ENCODE results near the gene MAP4K3. TPM values are rescaled to one million over a fixed set of nuclear protein-coding genes. Genes with fewer than 3 reads are reported as not detected.
"Not testable (repeated sequence)": the region's sequence is repeated elsewhere in the genome, so short reads cannot be mapped to it uniquely, and the experiment has no call there.

Gene MAP4K3
- total RNA-seq, 6 experiments from 2014 or later = 28.7 to 34.4 (median 30.7) TPM

DNA sequence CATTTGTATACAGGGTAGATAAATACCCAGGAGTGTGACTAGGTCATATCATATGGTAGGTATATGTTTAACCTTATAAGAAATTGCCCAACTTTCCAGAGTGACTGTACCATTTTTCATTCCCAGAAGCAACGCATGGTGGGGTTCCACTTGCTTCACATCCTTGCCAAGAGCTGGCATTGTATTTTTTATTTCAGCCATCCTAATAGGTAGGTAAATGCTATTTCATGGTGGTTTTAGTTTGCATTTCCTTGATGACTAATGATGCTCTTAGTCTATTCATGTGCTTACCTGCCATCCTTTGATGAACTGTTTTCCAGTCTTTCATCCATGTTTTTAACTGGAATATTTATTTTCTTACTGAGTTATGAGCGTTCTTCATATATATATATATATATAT is 51.9 kb downstream of the MAP4K3 start:
- Mint-ChIP-seq H3K27ac (no peak overlapping the region), H3K36me3 (ENCODE audit: low read depth) (peaks cover 14% of the 10 kb centered on the region), H3K4me1 (ENCODE audit: low read depth) (peaks cover 54% of the 10 kb centered on the region), H3K27me3 (ENCODE audit: insufficient read depth) (no peaks in the 10 kb centered on the region; the same call in none of the 2 replicates), H3K9me3 (no peaks in the 10 kb centered on the region; the same call in 1 of the 2 replicates), H3K4me3 (no peak overlapping the region)
- TF ChIP-seq, protein P1, sequence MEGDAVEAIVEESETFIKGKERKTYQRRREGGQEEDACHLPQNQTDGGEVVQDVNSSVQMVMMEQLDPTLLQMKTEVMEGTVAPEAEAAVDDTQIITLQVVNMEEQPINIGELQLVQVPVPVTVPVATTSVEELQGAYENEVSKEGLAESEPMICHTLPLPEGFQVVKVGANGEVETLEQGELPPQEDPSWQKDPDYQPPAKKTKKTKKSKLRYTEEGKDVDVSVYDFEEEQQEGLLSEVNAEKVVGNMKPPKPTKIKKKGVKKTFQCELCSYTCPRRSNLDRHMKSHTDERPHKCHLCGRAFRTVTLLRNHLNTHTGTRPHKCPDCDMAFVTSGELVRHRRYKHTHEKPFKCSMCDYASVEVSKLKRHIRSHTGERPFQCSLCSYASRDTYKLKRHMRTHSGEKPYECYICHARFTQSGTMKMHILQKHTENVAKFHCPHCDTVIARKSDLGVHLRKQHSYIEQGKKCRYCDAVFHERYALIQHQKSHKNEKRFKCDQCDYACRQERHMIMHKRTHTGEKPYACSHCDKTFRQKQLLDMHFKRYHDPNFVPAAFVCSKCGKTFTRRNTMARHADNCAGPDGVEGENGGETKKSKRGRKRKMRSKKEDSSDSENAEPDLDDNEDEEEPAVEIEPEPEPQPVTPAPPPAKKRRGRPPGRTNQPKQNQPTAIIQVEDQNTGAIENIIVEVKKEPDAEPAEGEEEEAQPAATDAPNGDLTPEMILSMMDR (IDR thresholded peaks at IDR 0.05) = no peak
- no peak for DNase-seq

DNA sequence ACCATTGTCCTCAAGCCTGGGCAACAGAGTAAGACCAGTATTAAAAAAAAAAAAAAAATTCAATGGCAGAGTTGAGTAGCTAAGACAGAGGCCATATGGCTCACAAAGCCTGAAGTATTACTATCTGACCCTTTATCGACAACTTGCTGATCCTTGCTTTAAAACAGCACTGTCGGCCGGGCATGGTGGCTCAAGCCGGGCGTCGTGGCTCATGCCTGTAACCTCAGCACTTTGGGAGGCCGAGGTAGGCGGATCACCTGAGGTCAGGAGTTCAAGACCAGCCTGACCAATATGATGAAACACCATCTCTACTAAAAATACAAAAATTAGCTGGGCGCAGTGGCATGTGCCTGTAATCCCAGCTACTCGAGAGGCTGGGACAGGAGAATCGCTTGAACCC is 53.0 kb downstream of the MAP4K3 start:
- not testable (repeated sequence) for H3K27ac Mint-ChIP-seq; H3K27me3 Mint-ChIP-seq (ENCODE audit: insufficient read depth); H3K9me3 Mint-ChIP-seq; H3K4me3 Mint-ChIP-seq; DNase-seq
- Mint-ChIP-seq H3K36me3 (ENCODE audit: low read depth) (peaks cover 14% of the 10 kb centered on the region), H3K4me1 (ENCODE audit: low read depth) (peaks cover 55% of the 10 kb centered on the region)

DNA sequence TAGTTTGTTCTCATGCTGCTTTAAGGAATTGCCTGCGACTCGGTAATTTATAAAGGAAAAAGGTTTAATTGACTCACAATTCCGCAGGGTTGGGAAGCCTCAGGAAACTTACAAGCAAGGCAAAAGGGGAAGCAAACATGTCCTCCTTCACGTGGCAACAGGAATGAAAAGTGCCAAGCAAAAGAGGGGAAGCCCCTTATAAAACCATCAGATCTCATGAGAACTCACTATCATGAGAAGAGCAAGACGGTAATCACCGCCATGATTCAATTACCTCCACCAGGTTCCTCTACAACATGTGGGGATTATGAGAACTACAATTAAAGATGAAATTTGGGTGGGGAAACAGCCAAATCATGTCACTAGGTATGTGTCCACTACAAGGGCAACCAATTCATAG is 53.9 kb downstream of the MAP4K3 start:
- H3K4me1 Mint-ChIP-seq (ENCODE audit: low read depth) = peaks cover 51% of the 10 kb centered on the region
- no peak for DNase-seq
- H3K27me3 Mint-ChIP-seq (ENCODE audit: insufficient read depth) = no peaks in the 10 kb centered on the region; the same call in none of the 2 replicates
- H3K27ac Mint-ChIP-seq = no peak overlapping the region
- TF ChIP-seq, protein P1 (IDR thresholded peaks at IDR 0.05) = no peak
- no peak overlapping the region for H3K4me3 Mint-ChIP-seq
- peaks cover 14% of the 10 kb centered on the region for H3K36me3 Mint-ChIP-seq (ENCODE audit: low read depth)
- no peaks in the 10 kb centered on the region; the same call in 1 of the 2 replicates for H3K9me3 Mint-ChIP-seq

DNA sequence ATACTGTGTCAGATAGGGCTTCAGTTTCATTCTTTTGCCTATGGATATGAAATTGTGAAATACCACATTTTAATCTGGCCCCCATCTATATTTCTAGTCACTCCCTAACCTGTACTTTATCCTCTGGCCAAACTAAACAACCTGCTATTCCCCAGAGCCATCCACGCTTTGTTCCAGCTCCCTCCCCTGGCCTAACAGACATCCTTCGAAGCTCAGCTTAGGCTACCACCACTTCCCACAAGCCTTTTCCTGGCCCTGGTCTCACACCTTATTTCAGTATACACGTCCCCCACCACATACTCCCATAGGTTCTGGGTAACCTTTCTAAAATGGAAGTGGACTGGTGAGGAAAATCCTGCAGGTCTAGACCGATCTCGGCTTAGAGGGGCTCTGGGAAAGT is 55.4 kb downstream of the MAP4K3 start:
- peaks cover 1% of the 10 kb centered on the region for H3K27me3 Mint-ChIP-seq (ENCODE audit: insufficient read depth)
- no peaks in the 10 kb centered on the region; the same call in 1 of the 2 replicates for H3K9me3 Mint-ChIP-seq
- H3K36me3 Mint-ChIP-seq (ENCODE audit: low read depth) = peaks cover 14% of the 10 kb centered on the region
- TF ChIP-seq, protein P1 (IDR thresholded peaks at IDR 0.05) = no peak
- peaks cover 57% of the 10 kb centered on the region for H3K4me1 Mint-ChIP-seq (ENCODE audit: low read depth)
- DNase-seq = no peak
- peak overlapping the region; percentile 53 for H3K4me3 Mint-ChIP-seq
- H3K27ac Mint-ChIP-seq = peak overlapping the region; percentile 67

DNA sequence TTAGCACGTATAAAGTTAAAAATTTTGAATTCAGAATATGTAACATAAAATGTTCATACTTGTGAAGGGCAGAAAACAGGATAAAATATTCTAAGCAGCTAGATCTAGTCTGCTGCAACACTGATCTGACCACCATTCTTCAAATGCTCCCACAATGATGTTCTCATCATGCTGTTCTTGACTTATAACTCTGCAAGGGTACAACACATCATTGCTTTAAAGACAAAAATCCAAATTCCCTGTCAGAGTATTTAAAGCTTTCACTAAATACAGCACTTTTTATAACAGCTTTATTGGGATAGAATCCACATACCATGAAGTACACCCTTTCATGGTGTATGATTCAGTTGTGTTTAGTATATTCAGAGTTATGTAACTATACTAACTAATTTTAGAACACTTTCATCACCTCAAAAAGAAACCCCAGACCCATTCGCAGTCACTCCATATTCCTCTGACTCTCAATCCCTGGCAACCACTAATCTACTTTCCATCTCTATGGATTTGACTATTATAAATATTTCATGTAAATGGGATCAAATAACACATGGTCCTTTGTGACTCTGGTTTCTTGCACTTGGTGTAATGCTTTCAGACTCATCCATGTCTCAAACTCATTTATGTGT is 56.4 kb downstream of the MAP4K3 start:
- TF ChIP-seq, protein P1 (IDR thresholded peaks at IDR 0.05) = no peak
- Mint-ChIP-seq H3K36me3 (ENCODE audit: low read depth) (peaks cover 13% of the 10 kb centered on the region), H3K4me3 (peak overlapping the region; percentile 1), H3K4me1 (ENCODE audit: low read depth) (peaks cover 65% of the 10 kb centered on the region), H3K27ac (peak overlapping the region; percentile 61), H3K9me3 (no peaks in the 10 kb centered on the region; the same call in 1 of the 2 replicates), H3K27me3 (ENCODE audit: insufficient read depth) (peaks cover 1% of the 10 kb centered on the region)
- DNase-seq = no peak

DNA sequence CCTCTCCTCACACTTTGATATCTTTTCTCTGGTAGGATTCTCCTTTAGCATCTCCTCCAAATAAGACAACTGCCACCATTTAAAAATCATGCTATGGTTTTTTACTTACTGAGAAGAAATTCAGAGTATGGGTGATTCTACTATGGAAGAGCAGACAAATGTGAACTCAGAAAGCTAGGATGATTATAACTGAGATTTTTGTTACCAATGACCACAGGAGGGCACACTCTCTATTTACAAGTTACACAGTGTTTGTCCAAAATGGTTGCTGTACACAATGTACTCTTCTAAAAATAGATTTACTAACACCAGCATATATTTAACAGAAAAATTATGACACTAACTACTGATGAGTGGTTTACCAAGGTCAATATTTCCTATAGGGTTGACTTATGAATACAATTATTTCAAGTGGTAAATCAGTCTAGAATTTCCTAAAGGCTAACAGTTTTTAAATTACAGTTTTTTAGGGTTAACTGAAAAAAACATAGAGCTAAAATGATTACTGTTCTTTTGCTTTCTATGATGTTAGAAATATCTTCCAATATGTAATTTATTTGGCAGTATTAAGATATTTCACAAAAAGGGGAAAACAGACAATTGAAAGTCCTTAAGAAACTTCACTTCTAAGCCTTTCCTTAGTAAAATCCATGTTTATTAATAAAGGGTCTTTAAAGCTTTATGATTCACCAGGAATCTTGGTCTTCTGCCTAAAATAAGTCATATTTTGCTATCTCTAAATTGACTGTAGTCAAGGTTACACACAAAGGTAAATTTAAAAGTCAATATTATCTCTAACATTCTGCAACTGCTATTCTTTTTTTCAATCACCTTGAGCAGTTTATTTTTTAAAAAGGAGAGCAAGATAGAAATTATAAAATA is 57.2 kb downstream of the MAP4K3 start:
- TF ChIP-seq, protein P1 (IDR thresholded peaks at IDR 0.05) = peak; percentile 84
- Mint-ChIP-seq H3K36me3 (ENCODE audit: low read depth) (peaks cover 17% of the 10 kb centered on the region), H3K4me1 (ENCODE audit: low read depth) (peaks cover 65% of the 10 kb centered on the region), H3K27ac (peak overlapping the region; percentile 61), H3K9me3 (no peaks in the 10 kb centered on the region; the same call in 1 of the 2 replicates), H3K4me3 (peak overlapping the region; percentile 35; the same call in 1 of the 2 replicates), H3K27me3 (ENCODE audit: insufficient read depth) (peaks cover 1% of the 10 kb centered on the region)
- DNase-seq = peak; percentile 62

All from HFFc6 (cell line).